Sigmoid colon (tissue), 4 donors: ENCODE data around the gene LRGUK.

Source experiments
- EP300 ChIP-seq, 4 donors: sonication (generic); formaldehyde crosslinking; IDR thresholded peaks; one replicate each; pipeline ENCODE4 v1.6.1; 2017; ENCODE audit warnings: antibody characterized with exemption in 4 of 4
- POLR2A ChIP-seq, 2 donors: fragments of 450-650 bp; IDR thresholded peaks; one replicate each; pipeline ENCODE4 v1.6.1; 2016; ENCODE audit warnings: antibody characterized with exemption in 2 of 2, mild to moderate bottlenecking in 2 of 2, moderate library complexity in 2 of 2
- POLR2AphosphoS5 ChIP-seq, 4 donors: sonication (generic); formaldehyde crosslinking; IDR thresholded peaks; one replicate each; pipeline ENCODE4 v1.6.1; 2017; ENCODE audit warnings: antibody characterized with exemption in 4 of 4
- TF ChIP-seq, protein P1 (sequence below), 4 experiments: fragments of 450-650 bp in 3 of 4; fragments of 200-600 bp in 1 of 4; IDR thresholded peaks; one replicate each; pipeline ENCODE4 v1.5.1; 2016 to 2019; ENCODE audit warnings: antibody characterized with exemption in 4 of 4, mild to moderate bottlenecking in 3 of 4, moderate library complexity in 2 of 4

DNA sequence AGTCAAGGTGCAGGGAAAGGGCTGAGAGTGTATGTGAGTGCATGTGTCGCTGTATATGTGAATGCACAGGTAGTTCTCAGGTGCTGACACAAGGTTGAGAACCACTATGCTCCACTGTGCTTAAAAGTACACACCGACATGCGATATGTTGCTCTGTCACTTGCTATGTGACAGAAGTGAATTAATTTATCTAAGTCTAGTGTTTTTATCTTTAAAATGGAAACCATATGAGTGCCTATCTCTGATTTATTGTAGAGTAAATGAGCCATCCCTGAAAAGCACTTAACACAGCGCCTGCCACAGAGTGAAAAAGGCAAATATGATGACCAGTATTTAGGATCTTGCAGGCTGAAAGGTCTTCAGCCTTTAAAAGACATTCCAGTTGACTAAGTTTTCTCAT lies 184.7 kb downstream of the LRGUK start:
- TF ChIP-seq, protein P1, sequence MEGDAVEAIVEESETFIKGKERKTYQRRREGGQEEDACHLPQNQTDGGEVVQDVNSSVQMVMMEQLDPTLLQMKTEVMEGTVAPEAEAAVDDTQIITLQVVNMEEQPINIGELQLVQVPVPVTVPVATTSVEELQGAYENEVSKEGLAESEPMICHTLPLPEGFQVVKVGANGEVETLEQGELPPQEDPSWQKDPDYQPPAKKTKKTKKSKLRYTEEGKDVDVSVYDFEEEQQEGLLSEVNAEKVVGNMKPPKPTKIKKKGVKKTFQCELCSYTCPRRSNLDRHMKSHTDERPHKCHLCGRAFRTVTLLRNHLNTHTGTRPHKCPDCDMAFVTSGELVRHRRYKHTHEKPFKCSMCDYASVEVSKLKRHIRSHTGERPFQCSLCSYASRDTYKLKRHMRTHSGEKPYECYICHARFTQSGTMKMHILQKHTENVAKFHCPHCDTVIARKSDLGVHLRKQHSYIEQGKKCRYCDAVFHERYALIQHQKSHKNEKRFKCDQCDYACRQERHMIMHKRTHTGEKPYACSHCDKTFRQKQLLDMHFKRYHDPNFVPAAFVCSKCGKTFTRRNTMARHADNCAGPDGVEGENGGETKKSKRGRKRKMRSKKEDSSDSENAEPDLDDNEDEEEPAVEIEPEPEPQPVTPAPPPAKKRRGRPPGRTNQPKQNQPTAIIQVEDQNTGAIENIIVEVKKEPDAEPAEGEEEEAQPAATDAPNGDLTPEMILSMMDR (IDR thresholded peaks at IDR 0.05) = no peak
- TF ChIP-seq POLR2A (IDR thresholded peaks at IDR 0.05) (no peak), POLR2AphosphoS5 (IDR thresholded peaks at IDR 0.05) (no peak), EP300 (IDR thresholded peaks at IDR 0.05) (no peak)
